ENCODE results near the gene TP53I13. TPM values are rescaled to one million over a fixed set of nuclear protein-coding genes. Genes with fewer than 3 reads are reported as not detected.
A peak's percentile ranks its signal among the peaks of the same experiment; 100 is the strongest.

Gene TP53I13
- total and polyA plus RNA-seq, 4 donors = 24.2 to 126 (median 61.4) TPM

DNA sequence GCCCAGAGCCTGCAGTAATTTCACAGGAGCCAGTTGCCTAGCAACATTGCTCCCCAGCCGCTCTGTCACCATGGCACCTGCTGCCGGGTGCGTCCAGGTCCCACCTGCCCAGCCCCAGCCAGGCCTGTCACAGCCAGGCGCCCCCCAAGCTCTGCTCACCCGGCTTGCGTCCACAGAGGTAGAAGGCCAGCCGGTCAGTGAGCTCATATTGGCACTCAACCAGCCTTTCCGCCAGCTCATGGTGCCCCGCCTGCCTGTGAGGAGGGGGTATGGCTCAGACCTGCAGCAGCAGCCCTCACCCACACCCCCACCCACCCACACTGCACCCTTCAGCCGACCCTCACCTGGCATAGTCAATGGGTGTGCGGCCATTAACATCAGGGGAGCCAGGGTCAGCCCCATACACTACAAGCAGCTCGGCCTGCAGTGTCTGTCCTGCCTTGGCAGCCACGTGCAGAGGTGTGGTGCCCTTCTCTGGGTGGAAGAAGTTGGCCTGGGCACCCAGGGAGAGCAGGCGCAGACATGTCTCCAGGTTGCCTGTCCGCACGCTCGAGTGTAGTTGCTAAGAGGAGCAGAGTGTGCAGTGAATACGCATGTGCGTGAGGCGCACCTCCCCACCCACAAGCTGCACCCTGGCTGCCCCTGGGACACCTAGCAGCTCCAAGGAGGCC is 13.2 kb downstream of the TP53I13 start:
- Histone ChIP-seq H3K27me3 (ENCODE audit: control insufficient read depth in 3 of 3, insufficient read depth in 3 of 3, low read length in 2 of 3) (no peaks in the 10 kb centered on the region), H3K4me1 (ENCODE audit: control insufficient read depth in 5 of 5, insufficient read depth in 5 of 5, low read length in 5 of 5) (peaks cover 0 to 26% (median 5%) of the 10 kb centered on the region in 5 donors), H3K27ac (ENCODE audit: low read depth in 1 of 2, low read length in 1 of 2) (no peak overlapping the region), H3K9me3 (ENCODE audit: control insufficient read depth in 4 of 4, insufficient read depth in 3 of 4, low read length in 3 of 4) (peaks cover 0 to 3% (median 0%) of the 10 kb centered on the region in 4 donors), H3K4me3 (no peak overlapping the region), H3K36me3 (ENCODE audit: control insufficient read depth in 4 of 4, insufficient read depth in 4 of 4, low read length in 4 of 4) (peaks cover 0 to 43% (median 18%) of the 10 kb centered on the region in 4 donors), H3K9ac (ENCODE audit: insufficient read depth in 1 of 2, low read length in 2 of 2) (no peak overlapping the region)
- TF ChIP-seq, protein P1, sequence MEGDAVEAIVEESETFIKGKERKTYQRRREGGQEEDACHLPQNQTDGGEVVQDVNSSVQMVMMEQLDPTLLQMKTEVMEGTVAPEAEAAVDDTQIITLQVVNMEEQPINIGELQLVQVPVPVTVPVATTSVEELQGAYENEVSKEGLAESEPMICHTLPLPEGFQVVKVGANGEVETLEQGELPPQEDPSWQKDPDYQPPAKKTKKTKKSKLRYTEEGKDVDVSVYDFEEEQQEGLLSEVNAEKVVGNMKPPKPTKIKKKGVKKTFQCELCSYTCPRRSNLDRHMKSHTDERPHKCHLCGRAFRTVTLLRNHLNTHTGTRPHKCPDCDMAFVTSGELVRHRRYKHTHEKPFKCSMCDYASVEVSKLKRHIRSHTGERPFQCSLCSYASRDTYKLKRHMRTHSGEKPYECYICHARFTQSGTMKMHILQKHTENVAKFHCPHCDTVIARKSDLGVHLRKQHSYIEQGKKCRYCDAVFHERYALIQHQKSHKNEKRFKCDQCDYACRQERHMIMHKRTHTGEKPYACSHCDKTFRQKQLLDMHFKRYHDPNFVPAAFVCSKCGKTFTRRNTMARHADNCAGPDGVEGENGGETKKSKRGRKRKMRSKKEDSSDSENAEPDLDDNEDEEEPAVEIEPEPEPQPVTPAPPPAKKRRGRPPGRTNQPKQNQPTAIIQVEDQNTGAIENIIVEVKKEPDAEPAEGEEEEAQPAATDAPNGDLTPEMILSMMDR (IDR thresholded peaks at IDR 0.05; ENCODE audit: control extremely low read depth, extremely low read depth) = no peak
- ATAC-seq (ENCODE audit: insufficient read depth, low FRiP score) (no peak), DNase-seq (peak in 1 of 3 donors; percentile 9)
- 89 to 91% methylated on average over 20 of the region's 20 CpGs for WGBS, 2 donors

- H3K9me3 ChIP-seq (ENCODE audit: control insufficient read depth in 4 of 4, insufficient read depth in 3 of 4, low read length in 3 of 4) = peaks cover 0 to 3% (median 0%) of the 10 kb centered on the region in 4 donors
These were observed 13.8 kb downstream of the TP53I13 start for GRCh38 chr17:29582254-29582765.

GRCh38 chr17:29582772-29583171 is 14.3 kb downstream of the TP53I13 start:
- peaks cover 0 to 3% (median 0%) of the 10 kb centered on the region in 4 donors for H3K9me3 ChIP-seq (ENCODE audit: control insufficient read depth in 4 of 4, insufficient read depth in 3 of 4, low read length in 3 of 4)
- peaks cover 0 to 33% (median 17%) of the 10 kb centered on the region in 4 donors for H3K36me3 ChIP-seq (ENCODE audit: control insufficient read depth in 4 of 4, insufficient read depth in 4 of 4, low read length in 4 of 4)
- DNase-seq (no peak), ATAC-seq (ENCODE audit: insufficient read depth, low FRiP score) (no peak)
- no peak overlapping the region for H3K4me3 ChIP-seq
- TF ChIP-seq, protein P1 (IDR thresholded peaks at IDR 0.05; ENCODE audit: control extremely low read depth, extremely low read depth) = no peak
- WGBS, 2 donors = 93 to 94% methylated on average over 12 to 13 of the region's 13 CpGs
- H3K4me1 ChIP-seq (ENCODE audit: control insufficient read depth in 5 of 5, insufficient read depth in 5 of 5, low read length in 5 of 5) = peaks cover 0 to 34% (median 12%) of the 10 kb centered on the region in 5 donors
- no peaks in the 10 kb centered on the region for H3K27me3 ChIP-seq (ENCODE audit: control insufficient read depth in 3 of 3, insufficient read depth in 3 of 3, low read length in 2 of 3)
- no peak overlapping the region for H3K27ac ChIP-seq (ENCODE audit: low read depth in 1 of 2, low read length in 1 of 2)
- no peak overlapping the region for H3K9ac ChIP-seq (ENCODE audit: insufficient read depth in 1 of 2, low read length in 2 of 2)

More at GRCh38 chr17:29582254-29582765, 13.8 kb downstream of the TP53I13 start:
- Histone ChIP-seq H3K4me3 (no peak overlapping the region), H3K27me3 (ENCODE audit: control insufficient read depth in 3 of 3, insufficient read depth in 3 of 3, low read length in 2 of 3) (no peaks in the 10 kb centered on the region), H3K4me1 (ENCODE audit: control insufficient read depth in 5 of 5, insufficient read depth in 5 of 5, low read length in 5 of 5) (peaks cover 0 to 32% (median 11%) of the 10 kb centered on the region in 5 donors), H3K27ac (ENCODE audit: low read depth in 1 of 2, low read length in 1 of 2) (no peak overlapping the region), H3K36me3 (ENCODE audit: control insufficient read depth in 4 of 4, insufficient read depth in 4 of 4, low read length in 4 of 4) (peaks cover 0 to 37% (median 17%) of the 10 kb centered on the region in 4 donors), H3K9ac (ENCODE audit: insufficient read depth in 1 of 2, low read length in 2 of 2) (no peak overlapping the region)
- TF ChIP-seq, protein P1 (IDR thresholded peaks at IDR 0.05; ENCODE audit: control extremely low read depth, extremely low read depth) = no peak
- 87 to 92% methylated on average over 10 of the region's 10 CpGs for WGBS, 2 donors
- no peak for ATAC-seq (ENCODE audit: insufficient read depth, low FRiP score)
- no peak for DNase-seq

Data from lung (tissue), 12 donors.